GM12878 (cell line): ENCODE results near the gene PSMD1. TPM values are rescaled to one million over a fixed set of nuclear protein-coding genes. Genes with fewer than 3 reads are reported as not detected.

Experiments used
- ATAC-seq: fragments of 200-7000 bp; cut with Tn5 transposase; 3 replicates; pipeline ENCODE4 v1.9.1; 2020; ENCODE audit warnings: mild to moderate bottlenecking, moderate library complexity
- BruUV-seq: library from RNA; stranded (reverse); fragments of 400-500 nt; replicated peaks from 2 replicates; lab custom pipeline; 2021; lab: Mats Ljungman, UMichigan
- CTCF ChIA-PET: fragments of 300-600 bp; sonication (Branson Sonifier 250); formaldehyde crosslinking; extraction: SDS; loops from one replicate; lab custom pipeline; 2021; ENCODE audit warnings: inconsistent platforms; lab: Yijun Ruan, JAX
- POLR2A ChIA-PET: fragments of 350-600 bp; formaldehyde crosslinking; extraction: SDS; loops from one replicate; lab custom pipeline; 2021; ENCODE audit warnings: inconsistent platforms; lab: Charles Lee
- RAD21 ChIA-PET: fragments of 300-600 bp; sonication (Branson Sonifier 250); formaldehyde crosslinking; loops from one replicate; lab custom pipeline; 2023; ENCODE audit warnings: antibody characterized with exemption; ENCODE audit not compliant: unreplicated experiment; lab: Charles Lee
- SMC1A ChIA-PET: fragments of 300-600 bp; sonication (Branson Sonifier 250); formaldehyde crosslinking; loops from one replicate; lab custom pipeline; 2023; ENCODE audit not compliant: unreplicated experiment, uncharacterized antibody; lab: Charles Lee
- DNase-seq: peaks from one replicate; pipeline ENCODE4 v3.0.0-alpha.2; 2011; ENCODE audit warnings: low read depth, low spot score
- FAIRE-seq: peaks from 3 replicates; lab custom pipeline; 2011; peaks lifted over from hg19 to GRCh38; lab: Jason Lieb, UNC
- H2AFZ ChIP-seq: 2 replicates; pipeline ENCODE4 v1.6.0; 2011; ENCODE audit warnings: low read depth, low read length, control low read depth; ENCODE audit not compliant: control insufficient read depth
- H3K27ac ChIP-seq: 2 replicates; pipeline ENCODE4 v1.5.1; 2011; ENCODE audit warnings: control low read depth; ENCODE audit not compliant: control insufficient read depth, insufficient read depth
- H3K27me3 ChIP-seq, 2 experiments: replicated peaks in 1 of 2; 2 replicates each; pipeline versions ENCODE4 v1.6.0 to v1.6.1; 2011; ENCODE audit warnings: low read length in 1 of 2; ENCODE audit not compliant: control insufficient read depth in 2 of 2, insufficient read depth in 2 of 2
- H3K36me3 ChIP-seq, 2 experiments: 2 replicates each; pipeline ENCODE4 v1.5.1; 2011; ENCODE audit warnings: low read length in 1 of 2; ENCODE audit not compliant: control insufficient read depth in 2 of 2, insufficient read depth in 2 of 2
- H3K4me1 ChIP-seq: 2 replicates; pipeline ENCODE4 v1.6.1; 2011; ENCODE audit warnings: mild to moderate bottlenecking, low read length, moderate library complexity, mixed read lengths; ENCODE audit not compliant: control insufficient read depth, insufficient read depth
- H3K4me2 ChIP-seq: 2 replicates; pipeline ENCODE4 v1.6.0; 2011; ENCODE audit warnings: control low read depth; ENCODE audit not compliant: control insufficient read depth, insufficient read depth
- H3K4me3 ChIP-seq: fragments of 200-600 bp; sonication (generic); 2 replicates; pipeline ENCODE4 v1.5.1; 2016
- H3K79me2 ChIP-seq: 2 replicates; pipeline ENCODE4 v1.6.0; 2011; ENCODE audit warnings: low read length; ENCODE audit not compliant: control insufficient read depth, insufficient read depth
- H3K9ac ChIP-seq: 2 replicates; pipeline ENCODE4 v1.8.0; 2011; ENCODE audit warnings: low read length, control low read depth, mixed read lengths; ENCODE audit not compliant: control insufficient read depth, insufficient read depth
- H3K9me3 ChIP-seq: replicated peaks from 3 replicates; pipeline ENCODE4 v1.5.1; 2011; ENCODE audit warnings: mild to moderate bottlenecking, low read length; ENCODE audit not compliant: control insufficient read depth, insufficient read depth
- H4K20me1 ChIP-seq: 2 replicates; pipeline ENCODE4 v1.6.0; 2011; ENCODE audit not compliant: control insufficient read depth, insufficient read depth
- BCL11A ChIP-seq: IDR thresholded peaks from 2 replicates; pipeline ENCODE4 v1.6.1; 2011; ENCODE audit warnings: low read depth, low read length
- CEBPB ChIP-seq, 2 experiments: fragments of 150-350 bp in 1 of 2; IDR thresholded peaks; 2 replicates each; pipeline ENCODE4 v1.6.1; 2012 to 2014; ENCODE audit warnings: low read depth in 2 of 2, low read length in 2 of 2, borderline replicate concordance in 1 of 2, inconsistent platforms in 1 of 2
- DPF2 ChIP-seq: fragments of 450-650 bp; IDR thresholded peaks from 2 replicates; pipeline ENCODE4 v1.6.1; 2017; ENCODE audit warnings: mild to moderate bottlenecking
- GATAD2B ChIP-seq: fragments of 450-650 bp; conservative IDR thresholded peaks from 2 replicates; pipeline ENCODE4 v1.6.1; 2017; ENCODE audit warnings: low read depth, mild to moderate bottlenecking, moderate library complexity
- IKZF1 ChIP-seq: fragments of 450-650 bp; conservative IDR thresholded peaks from 2 replicates; pipeline ENCODE4 v1.6.1; 2017; ENCODE audit warnings: antibody characterized with exemption, mild to moderate bottlenecking
- IKZF2 ChIP-seq, 2 experiments: fragments of 450-650 bp; IDR thresholded peaks; 2 replicates each; pipeline ENCODE4 v1.6.1; 2017; ENCODE audit warnings: mild to moderate bottlenecking in 2 of 2, moderate library complexity in 2 of 2
- MTA2 ChIP-seq: fragments of 450-650 bp; IDR thresholded peaks from 2 replicates; pipeline ENCODE4 v1.6.1; 2016; ENCODE audit warnings: low read depth, mild to moderate bottlenecking, moderate library complexity
- MXI1 ChIP-seq: fragments of 150-350 bp; IDR thresholded peaks from 2 replicates; pipeline ENCODE4 v1.6.1; 2011; ENCODE audit warnings: low read depth, mild to moderate bottlenecking, inconsistent platforms, low read length, improper control_type of control experiment
- RELA ChIP-seq: fragments of 450-650 bp; IDR thresholded peaks from 2 replicates; pipeline ENCODE4 v1.8.0; 2014; ENCODE audit warnings: borderline replicate concordance; ENCODE audit not compliant: partially characterized antibody
- RUNX3 ChIP-seq: IDR thresholded peaks from 2 replicates; pipeline ENCODE4 v1.6.1; 2012; ENCODE audit warnings: low read length, inconsistent platforms
- SPI1 ChIP-seq: IDR thresholded peaks from 2 replicates; pipeline ENCODE4 v1.6.1; 2011; ENCODE audit warnings: low read depth, mild to moderate bottlenecking, low read length, moderate library complexity, borderline replicate concordance; ENCODE audit not compliant: insufficient read depth
- TBL1XR1 ChIP-seq: IDR thresholded peaks from 2 replicates; pipeline ENCODE4 v1.6.1; 2012; ENCODE audit warnings: low read depth, low read length, improper control_type of control experiment
- WGBS: methylation state at CpG from one replicate; pipeline ENCODE4 v1.1.6; 2016; ENCODE audit warnings: low lambda C conversion rate; ENCODE audit not compliant: insufficient replicate concordance, insufficient coverage; ENCODE audit errors: missing lambda C conversion rate; 5-methylcytosine and 5-hydroxymethylcytosine counted together
- in situ Hi-C: fragments of 300-500 bp; cut with MboI; formaldehyde crosslinking; loops from 9 replicates; pipeline ENCODE4 v1.14.3; 2018; ENCODE audit warnings: mixed read lengths
- intact Hi-C: fragments of 100-400 bp; cut with micrococcal nuclease; formaldehyde crosslinking; loops from one replicate; pipeline ENCODE4 v1.14.2; 2022; ENCODE audit not compliant: unreplicated experiment
- polyA plus RNA-seq, 11 experiments: library from polyadenylated mRNA; depleted of rRNA in 4 of 11; unstranded in 6 of 11; stranded (reverse) in 5 of 11; fragments of >200 nt; fragmentation: Nextera tagmentation in 4 of 11; fragmentation: Illumina TruSeq in 1 of 11; extraction: Ambion mirVana in 4 of 11; extraction: Trizol in 1 of 11; gene quantifications; 1 replicate in 1 of 11; 2 replicates in 10 of 11; pipeline versions ENCODE4 v1.2.1 to v1.2.3, GENCODE V29; 2011 to 2016; ENCODE audit warnings: inconsistent platforms in 2 of 11, missing spikeins in 2 of 11, low read depth in 1 of 11
- total RNA-seq, 4 experiments: library from RNA; depleted of rRNA in 3 of 4; stranded (reverse); fragments of >200 nt in 3 of 4; fragmentation: Illumina TruSeq in 1 of 4; extraction: Trizol in 1 of 4; gene quantifications; 2 replicates each; pipeline versions ENCODE4 v1.2.1 to v1.2.3, GENCODE V29; 2013 to 2021
- TF ChIP-seq, protein P1 (sequence below): IDR thresholded peaks from 2 replicates; pipeline ENCODE4 v1.6.1; 2012; ENCODE audit warnings: improper control_type of control experiment, low read depth, low read length; ENCODE audit not compliant: insufficient replicate concordance
- TF ChIP-seq, protein P2 (sequence below): fragments of 450-650 bp; IDR thresholded peaks from 2 replicates; pipeline ENCODE4 v1.6.1; 2017; ENCODE audit warnings: low read depth, mild to moderate bottlenecking, moderate library complexity

Gene PSMD1
- total and polyA plus RNA-seq, 10 of the 15 experiments (the other 5 are each of a cell fraction or from before 2014, with no cell fraction given), result 87.4 to 220 (median 139) TPM

DNA sequence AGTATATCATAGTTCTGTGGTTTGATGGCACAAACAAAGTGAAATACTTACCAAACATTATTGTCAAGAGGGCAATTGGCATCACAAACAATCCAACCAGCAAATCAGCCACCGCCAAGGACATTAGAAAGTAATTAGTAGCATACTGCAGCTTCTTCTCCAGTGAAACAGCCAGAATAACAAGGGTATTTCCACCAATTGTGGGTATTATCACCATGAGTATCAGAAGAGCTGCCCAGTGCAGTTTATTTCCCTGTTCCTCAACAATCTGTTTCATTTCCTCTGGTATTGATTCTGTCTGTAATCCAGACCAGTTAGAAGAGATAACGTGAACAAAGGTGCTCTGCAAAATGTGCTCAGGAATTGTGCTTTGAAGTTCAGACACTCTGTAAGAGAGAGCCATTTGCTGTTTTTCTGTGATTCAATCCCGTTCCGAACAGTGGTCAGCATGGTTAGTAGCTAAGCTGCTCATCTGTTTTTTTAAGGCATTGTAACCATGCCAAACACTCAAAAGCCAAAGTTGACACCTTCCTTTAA, 66.8 kb downstream of the PSMD1 start:
- FAIRE-seq, result peak; percentile 89

More for the DNA sequence above, 66.8 kb downstream of the PSMD1 start:
- Histone ChIP-seq H3K79me2 (no peaks in the 10 kb centered on the region; the same call in none of the 2 replicates), H2AFZ (no peak overlapping the region), H3K4me3 (no peak overlapping the region), H4K20me1 (no peaks in the 10 kb centered on the region), H3K4me2 (0 out of 2 replicates have a peak overlapping the region, but pooled peaks have one; percentile 2), H3K9me3 (no peaks in the 10 kb centered on the region), H3K27ac (no peak overlapping the region), H3K4me1 (peaks cover 12% of the 10 kb centered on the region), H3K27me3 (no peaks in the 10 kb centered on the region), H3K9ac (no peak overlapping the region), H3K36me3 (no peaks in the 10 kb centered on the region)
- no TSS peak for BruUV-seq
- CTCF ChIA-PET, result interaction anchor here (0.8 to 2.1 kb wide), 7 partner anchors 20 to 329 kb away, joined by 3 to 6 read pairs (median 3); partner anchors contain the start of gene B3GNT7
- POLR2A ChIA-PET, result interaction anchor here (0.6 to 1.0 kb wide), 3 partner anchors 30 to 268 kb away, joined by 3 to 4 read pairs (median 3); no protein-coding TSS in a partner anchor
- DNase-seq, result peak; percentile 16
- WGBS, result 96% methylated on average over 4 of the region's 4 CpGs
- in situ Hi-C loops, result no loop called here
- RAD21 ChIA-PET, result interaction anchor here (1.2 to 1.6 kb wide), 2 partner anchors 19 to 341 kb away, joined by 4 to 5 read pairs; partner anchors contain the start of gene NCL
- SMC1A ChIA-PET, result interaction anchor here (0.6 to 2.5 kb wide), 7 partner anchors 11 to 1097 kb away, joined by 3 to 11 read pairs (median 7); no protein-coding TSS in a partner anchor
- intact Hi-C loops, result no loop called here
- peak; percentile 90 for ATAC-seq
- peak; percentile 53; the same call in 1 of the 2 replicates for TF ChIP-seq BCL11A
- TF ChIP-seq DPF2, result peak; percentile 65
- peak; percentile 34; the same call in 1 of the 2 replicates for TF ChIP-seq RUNX3
- TF ChIP-seq MXI1, result no peak
- TF ChIP-seq, protein P1, sequence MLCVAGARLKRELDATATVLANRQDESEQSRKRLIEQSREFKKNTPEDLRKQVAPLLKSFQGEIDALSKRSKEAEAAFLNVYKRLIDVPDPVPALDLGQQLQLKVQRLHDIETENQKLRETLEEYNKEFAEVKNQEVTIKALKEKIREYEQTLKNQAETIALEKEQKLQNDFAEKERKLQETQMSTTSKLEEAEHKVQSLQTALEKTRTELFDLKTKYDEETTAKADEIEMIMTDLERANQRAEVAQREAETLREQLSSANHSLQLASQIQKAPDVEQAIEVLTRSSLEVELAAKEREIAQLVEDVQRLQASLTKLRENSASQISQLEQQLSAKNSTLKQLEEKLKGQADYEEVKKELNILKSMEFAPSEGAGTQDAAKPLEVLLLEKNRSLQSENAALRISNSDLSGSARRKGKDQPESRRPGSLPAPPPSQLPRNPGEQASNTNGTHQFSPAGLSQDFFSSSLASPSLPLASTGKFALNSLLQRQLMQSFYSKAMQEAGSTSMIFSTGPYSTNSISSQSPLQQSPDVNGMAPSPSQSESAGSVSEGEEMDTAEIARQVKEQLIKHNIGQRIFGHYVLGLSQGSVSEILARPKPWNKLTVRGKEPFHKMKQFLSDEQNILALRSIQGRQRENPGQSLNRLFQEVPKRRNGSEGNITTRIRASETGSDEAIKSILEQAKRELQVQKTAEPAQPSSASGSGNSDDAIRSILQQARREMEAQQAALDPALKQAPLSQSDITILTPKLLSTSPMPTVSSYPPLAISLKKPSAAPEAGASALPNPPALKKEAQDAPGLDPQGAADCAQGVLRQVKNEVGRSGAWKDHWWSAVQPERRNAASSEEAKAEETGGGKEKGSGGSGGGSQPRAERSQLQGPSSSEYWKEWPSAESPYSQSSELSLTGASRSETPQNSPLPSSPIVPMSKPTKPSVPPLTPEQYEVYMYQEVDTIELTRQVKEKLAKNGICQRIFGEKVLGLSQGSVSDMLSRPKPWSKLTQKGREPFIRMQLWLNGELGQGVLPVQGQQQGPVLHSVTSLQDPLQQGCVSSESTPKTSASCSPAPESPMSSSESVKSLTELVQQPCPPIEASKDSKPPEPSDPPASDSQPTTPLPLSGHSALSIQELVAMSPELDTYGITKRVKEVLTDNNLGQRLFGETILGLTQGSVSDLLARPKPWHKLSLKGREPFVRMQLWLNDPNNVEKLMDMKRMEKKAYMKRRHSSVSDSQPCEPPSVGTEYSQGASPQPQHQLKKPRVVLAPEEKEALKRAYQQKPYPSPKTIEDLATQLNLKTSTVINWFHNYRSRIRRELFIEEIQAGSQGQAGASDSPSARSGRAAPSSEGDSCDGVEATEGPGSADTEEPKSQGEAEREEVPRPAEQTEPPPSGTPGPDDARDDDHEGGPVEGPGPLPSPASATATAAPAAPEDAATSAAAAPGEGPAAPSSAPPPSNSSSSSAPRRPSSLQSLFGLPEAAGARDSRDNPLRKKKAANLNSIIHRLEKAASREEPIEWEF, result peak; percentile 9
- TF ChIP-seq SPI1, result peak; percentile 84
- TF ChIP-seq IKZF2 (IDR thresholded peaks at IDR 0.05), result peak in 1 of 2 experiments; percentile 50; a peak in 1 of 4 replicates
- no peak for TF ChIP-seq TBL1XR1
- TF ChIP-seq, protein P2, sequence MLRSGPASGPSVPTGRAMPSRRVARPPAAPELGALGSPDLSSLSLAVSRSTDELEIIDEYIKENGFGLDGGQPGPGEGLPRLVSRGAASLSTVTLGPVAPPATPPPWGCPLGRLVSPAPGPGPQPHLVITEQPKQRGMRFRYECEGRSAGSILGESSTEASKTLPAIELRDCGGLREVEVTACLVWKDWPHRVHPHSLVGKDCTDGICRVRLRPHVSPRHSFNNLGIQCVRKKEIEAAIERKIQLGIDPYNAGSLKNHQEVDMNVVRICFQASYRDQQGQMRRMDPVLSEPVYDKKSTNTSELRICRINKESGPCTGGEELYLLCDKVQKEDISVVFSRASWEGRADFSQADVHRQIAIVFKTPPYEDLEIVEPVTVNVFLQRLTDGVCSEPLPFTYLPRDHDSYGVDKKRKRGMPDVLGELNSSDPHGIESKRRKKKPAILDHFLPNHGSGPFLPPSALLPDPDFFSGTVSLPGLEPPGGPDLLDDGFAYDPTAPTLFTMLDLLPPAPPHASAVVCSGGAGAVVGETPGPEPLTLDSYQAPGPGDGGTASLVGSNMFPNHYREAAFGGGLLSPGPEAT, result peak; percentile 77; the same call in 1 of the 2 replicates
- TF ChIP-seq IKZF1, result peak; percentile 50
- 0 out of 2 replicates have a peak, but pooled peaks have one; percentile 28 for TF ChIP-seq GATAD2B
- TF ChIP-seq CEBPB (IDR thresholded peaks at IDR 0.05; ENCODE audit: borderline replicate concordance in 1 of 2, low read depth in 2 of 2, low read length in 2 of 2), result no peak
- peak; percentile 91 for TF ChIP-seq MTA2
- peak; percentile 17 for TF ChIP-seq RELA
- TF ChIP-seq, all 136 proteins: peak for 11
